Type B pancreatic cell (in vitro differentiated cells): Measurements from ENCODE around the gene FMNL2. TPM values are rescaled to one million over a fixed set of nuclear protein-coding genes. Genes with fewer than 3 reads are reported as not detected.

ENCODE experiments used
- DNase-seq: peaks from one replicate; pipeline ENCODE4 v3.0.0; 2021; ENCODE audit warnings: mixed read lengths; ENCODE audit not compliant: unreplicated experiment; ENCODE audit errors: extremely low spot score
- H3K27ac Mint-ChIP-seq: 2 replicates; pipeline ENCODE4 v1.8.0; 2021; ENCODE audit warnings: mild to moderate bottlenecking, mixed read lengths
- H3K27me3 Mint-ChIP-seq: 2 replicates; pipeline ENCODE4 v1.8.0; 2021; ENCODE audit warnings: mixed read lengths
- H3K36me3 Mint-ChIP-seq: 2 replicates; pipeline ENCODE4 v1.8.0; 2021; ENCODE audit warnings: mixed read lengths
- H3K4me1 Mint-ChIP-seq: one replicate; pipeline ENCODE4 v1.8.0; 2021; ENCODE audit warnings: mixed read lengths; ENCODE audit not compliant: unreplicated experiment
- H3K4me3 Mint-ChIP-seq: 2 replicates; pipeline ENCODE4 v1.8.0; 2021; ENCODE audit warnings: mild to moderate bottlenecking, mixed read lengths
- H3K9me3 Mint-ChIP-seq: 2 replicates; pipeline ENCODE4 v1.8.0; 2021; ENCODE audit warnings: mixed read lengths
- total RNA-seq: library from RNA; stranded (reverse); gene quantifications from 2 replicates; pipeline ENCODE4 v1.2.1, GENCODE V29; 2021; ENCODE audit warnings: low replicate concordance
- TF ChIP-seq, protein P1 (sequence below): fragments of 200-600 bp; sonication (generic); conservative IDR thresholded peaks from 2 replicates; pipeline ENCODE4 v1.5.0; 2021; ENCODE audit warnings: antibody characterized with exemption, mild to moderate bottlenecking

FMNL2 gene
- total RNA-seq, 1 donor from 2014 or later = 62.1 TPM

DNA sequence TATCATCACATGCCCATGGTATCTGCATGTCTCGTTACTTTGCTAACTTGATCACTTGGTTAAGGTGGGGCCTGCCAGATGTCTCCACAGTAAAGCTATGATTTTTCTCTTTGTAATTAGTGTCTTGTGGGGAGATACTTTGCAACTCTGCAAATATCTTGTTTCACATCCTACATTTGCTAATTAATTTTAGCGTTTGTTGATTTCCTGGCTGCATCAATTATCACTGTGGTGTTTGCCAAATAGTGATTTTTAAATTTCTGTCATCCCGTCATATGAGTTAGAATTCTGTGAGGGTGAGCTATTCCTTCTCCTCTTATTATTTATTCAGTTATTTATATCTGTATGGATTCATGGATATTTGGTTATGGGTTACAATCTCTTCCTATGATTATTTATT is 161.4 kb downstream of the FMNL2 start:
- Mint-ChIP-seq H3K27ac (no peak overlapping the region), H3K4me3 (no peak overlapping the region), H3K4me1 (peaks cover 45% of the 10 kb centered on the region), H3K27me3 (no peaks in the 10 kb centered on the region), H3K9me3 (peaks cover 7% of the 10 kb centered on the region), H3K36me3 (peaks cover 16% of the 10 kb centered on the region)
- TF ChIP-seq, protein P1, sequence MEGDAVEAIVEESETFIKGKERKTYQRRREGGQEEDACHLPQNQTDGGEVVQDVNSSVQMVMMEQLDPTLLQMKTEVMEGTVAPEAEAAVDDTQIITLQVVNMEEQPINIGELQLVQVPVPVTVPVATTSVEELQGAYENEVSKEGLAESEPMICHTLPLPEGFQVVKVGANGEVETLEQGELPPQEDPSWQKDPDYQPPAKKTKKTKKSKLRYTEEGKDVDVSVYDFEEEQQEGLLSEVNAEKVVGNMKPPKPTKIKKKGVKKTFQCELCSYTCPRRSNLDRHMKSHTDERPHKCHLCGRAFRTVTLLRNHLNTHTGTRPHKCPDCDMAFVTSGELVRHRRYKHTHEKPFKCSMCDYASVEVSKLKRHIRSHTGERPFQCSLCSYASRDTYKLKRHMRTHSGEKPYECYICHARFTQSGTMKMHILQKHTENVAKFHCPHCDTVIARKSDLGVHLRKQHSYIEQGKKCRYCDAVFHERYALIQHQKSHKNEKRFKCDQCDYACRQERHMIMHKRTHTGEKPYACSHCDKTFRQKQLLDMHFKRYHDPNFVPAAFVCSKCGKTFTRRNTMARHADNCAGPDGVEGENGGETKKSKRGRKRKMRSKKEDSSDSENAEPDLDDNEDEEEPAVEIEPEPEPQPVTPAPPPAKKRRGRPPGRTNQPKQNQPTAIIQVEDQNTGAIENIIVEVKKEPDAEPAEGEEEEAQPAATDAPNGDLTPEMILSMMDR = no peak
- DNase-seq = no peak

DNA sequence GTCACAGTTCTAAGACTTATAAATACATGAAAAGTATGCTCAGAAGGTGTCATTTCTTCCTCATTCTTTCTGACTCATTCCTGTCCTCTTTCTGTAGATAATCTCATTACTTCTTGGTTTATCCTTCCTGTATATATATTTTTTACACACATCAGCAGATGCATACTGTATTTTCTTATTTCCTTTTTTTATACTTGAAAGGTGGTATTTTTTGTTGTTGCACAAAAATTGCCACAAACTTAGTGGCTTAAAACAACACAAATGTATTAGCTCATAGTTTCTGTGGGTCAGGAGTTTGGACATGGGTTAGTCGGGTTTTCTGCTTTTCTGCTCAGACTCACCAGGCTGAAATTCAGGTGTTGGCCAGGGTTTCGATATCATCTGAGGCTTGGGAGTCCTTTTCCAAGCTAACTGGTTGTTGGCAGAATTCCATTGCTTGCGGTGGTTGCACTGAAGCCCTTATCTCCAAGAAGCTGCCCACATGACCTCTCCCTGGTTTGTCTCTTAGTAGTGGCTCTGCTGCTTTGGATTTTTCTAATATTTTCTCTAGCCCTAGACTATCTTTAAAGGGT is 162.6 kb downstream of the FMNL2 start:
- Mint-ChIP-seq H3K9me3 (peaks cover 7% of the 10 kb centered on the region), H3K27me3 (no peaks in the 10 kb centered on the region), H3K36me3 (peaks cover 16% of the 10 kb centered on the region), H3K4me3 (no peak overlapping the region), H3K27ac (peak overlapping the region; percentile 29), H3K4me1 (peaks cover 35% of the 10 kb centered on the region)
- TF ChIP-seq, protein P1 = no peak
- no peak for DNase-seq

DNA sequence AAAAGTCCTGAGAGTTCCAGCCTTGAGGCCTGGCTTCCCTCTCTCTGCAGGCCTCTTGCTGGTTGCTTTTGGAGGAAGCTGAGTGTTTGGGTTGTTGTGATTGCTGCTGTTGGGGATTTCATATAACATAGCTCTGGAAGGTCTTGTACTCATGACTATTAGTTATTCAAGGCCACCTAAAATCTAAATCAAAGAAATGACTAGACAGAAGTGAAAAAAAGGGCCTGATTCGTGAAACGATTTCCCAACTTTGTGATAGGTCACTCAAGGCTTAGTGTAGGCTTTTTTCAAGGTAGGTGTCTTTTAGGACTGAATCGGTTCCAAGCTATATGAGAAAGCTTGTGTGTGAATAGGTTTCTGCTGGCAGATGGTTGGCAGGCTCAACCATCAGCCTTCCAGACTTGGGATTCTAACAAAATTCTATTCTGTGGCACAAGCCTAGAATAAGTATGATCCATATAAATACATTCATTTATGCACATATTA is 164.4 kb downstream of the FMNL2 start:
- Mint-ChIP-seq H3K36me3 (peaks cover 21% of the 10 kb centered on the region), H3K27ac (no peak overlapping the region), H3K4me3 (no peak overlapping the region), H3K4me1 (peaks cover 19% of the 10 kb centered on the region), H3K9me3 (peaks cover 17% of the 10 kb centered on the region), H3K27me3 (no peaks in the 10 kb centered on the region)
- DNase-seq = no peak
- TF ChIP-seq, protein P1 = no peak

DNA sequence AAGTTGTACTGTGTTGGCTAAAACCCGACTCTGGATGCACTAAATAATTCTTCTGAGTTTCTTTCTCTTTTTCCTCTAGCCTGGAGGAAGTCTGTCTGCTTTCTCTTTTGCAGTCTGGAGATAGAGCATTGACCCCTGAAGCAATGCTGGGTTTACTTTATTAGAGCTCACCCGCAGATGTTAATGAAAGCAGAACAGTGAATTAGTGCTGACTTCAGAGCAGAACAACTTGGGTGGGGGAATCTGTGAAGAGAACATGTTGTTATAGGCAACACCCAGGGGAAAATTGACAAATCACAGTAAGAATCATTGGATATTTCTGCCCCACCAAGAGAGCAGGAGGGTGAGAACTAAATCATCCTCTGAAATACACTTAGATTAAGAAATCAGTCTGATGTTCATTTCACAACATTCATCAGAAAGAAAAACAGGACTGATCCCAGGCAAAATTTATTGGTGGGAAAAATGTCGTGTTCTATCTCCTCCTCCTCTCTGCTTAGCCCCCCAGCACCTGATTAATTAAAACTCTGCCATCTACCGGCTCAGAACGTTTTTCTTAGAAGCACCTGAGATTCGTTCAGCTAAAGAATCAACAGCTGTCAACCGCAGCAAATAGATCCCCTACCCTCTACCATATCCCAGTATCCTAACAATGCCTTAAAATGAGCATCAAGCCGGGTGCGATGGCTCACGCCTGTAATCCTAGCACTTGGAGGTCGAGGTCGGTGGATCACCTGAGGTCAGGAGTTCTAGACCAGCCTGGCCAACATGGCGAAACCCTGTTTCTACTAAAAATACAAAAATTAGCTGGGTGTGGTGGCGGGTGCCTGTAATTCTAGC is 165.1 kb downstream of the FMNL2 start:
- peaks cover 21% of the 10 kb centered on the region for H3K36me3 Mint-ChIP-seq
- no peak overlapping the region for H3K4me3 Mint-ChIP-seq
- no peak for DNase-seq
- peaks cover 17% of the 10 kb centered on the region for H3K9me3 Mint-ChIP-seq
- H3K4me1 Mint-ChIP-seq = peaks cover 25% of the 10 kb centered on the region
- H3K27ac Mint-ChIP-seq = peak overlapping the region; percentile 4
- TF ChIP-seq, protein P1 = no peak
- H3K27me3 Mint-ChIP-seq = no peaks in the 10 kb centered on the region

DNA sequence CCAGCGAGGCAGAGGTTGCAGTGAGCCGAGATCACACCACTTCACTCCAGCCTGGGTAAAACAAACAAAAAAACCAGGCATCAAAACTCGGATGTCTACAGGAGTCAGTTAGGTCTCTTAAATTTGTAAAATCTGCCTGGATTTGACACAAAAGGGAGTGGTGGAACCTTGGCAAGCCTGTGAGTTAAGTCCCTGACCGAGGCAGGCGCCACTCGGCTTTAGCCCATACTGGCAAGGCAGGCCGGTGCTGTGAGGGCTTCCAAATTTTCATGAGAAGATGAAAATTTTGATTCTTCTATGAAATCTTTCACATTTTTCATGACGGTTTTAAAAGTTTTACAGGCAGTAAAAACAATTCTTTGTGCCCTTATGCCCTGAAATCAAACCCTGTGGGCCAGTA is 165.8 kb downstream of the FMNL2 start:
- DNase-seq = no peak
- no peak overlapping the region for H3K4me3 Mint-ChIP-seq
- TF ChIP-seq, protein P1 = no peak
- H3K27ac Mint-ChIP-seq = no peak overlapping the region
- peaks cover 21% of the 10 kb centered on the region for H3K36me3 Mint-ChIP-seq
- H3K9me3 Mint-ChIP-seq = peaks cover 17% of the 10 kb centered on the region
- H3K4me1 Mint-ChIP-seq = peaks cover 28% of the 10 kb centered on the region
- H3K27me3 Mint-ChIP-seq = no peaks in the 10 kb centered on the region
